Osteocyte (in vitro differentiated cells): ENCODE measurements around the gene PLCG2. TPM values are rescaled to one million over a fixed set of nuclear protein-coding genes. Genes with fewer than 3 reads are reported as not detected.

ENCODE experiments used
- DNase-seq: peaks from one replicate; pipeline ENCODE4 v3.0.0; 2021; ENCODE audit warnings: mixed read lengths; ENCODE audit not compliant: unreplicated experiment; ENCODE audit errors: extremely low spot score
- H3K27ac Mint-ChIP-seq: one replicate; pipeline ENCODE4 v1.8.0; 2021; ENCODE audit warnings: mild to moderate bottlenecking, mixed read lengths; ENCODE audit not compliant: unreplicated experiment
- H3K27me3 Mint-ChIP-seq: one replicate; pipeline ENCODE4 v1.8.0; 2021; ENCODE audit warnings: mixed read lengths; ENCODE audit not compliant: unreplicated experiment
- H3K36me3 Mint-ChIP-seq: one replicate; pipeline ENCODE4 v1.8.0; 2021; ENCODE audit warnings: mixed read lengths; ENCODE audit not compliant: unreplicated experiment
- H3K4me1 Mint-ChIP-seq: one replicate; pipeline ENCODE4 v1.8.0; 2021; ENCODE audit warnings: mixed read lengths; ENCODE audit not compliant: unreplicated experiment
- H3K4me3 Mint-ChIP-seq: one replicate; pipeline ENCODE4 v1.8.0; 2021; ENCODE audit warnings: mild to moderate bottlenecking, moderate library complexity, mixed read lengths; ENCODE audit not compliant: unreplicated experiment
- H3K9me3 Mint-ChIP-seq: one replicate; pipeline ENCODE4 v1.8.0; 2021; ENCODE audit warnings: mixed read lengths; ENCODE audit not compliant: unreplicated experiment
- total RNA-seq: library from RNA; stranded (reverse); gene quantifications from 2 replicates; pipeline ENCODE4 v1.2.1, GENCODE V29; 2021
- TF ChIP-seq, protein P1 (sequence below): fragments of 200-600 bp; sonication (generic); IDR thresholded peaks from 2 replicates; pipeline ENCODE4 v1.5.0; 2021; ENCODE audit warnings: antibody characterized with exemption, mild to moderate bottlenecking, moderate library complexity

Gene PLCG2
- total RNA-seq, 1 donor from 2014 or later: not detected

DNA sequence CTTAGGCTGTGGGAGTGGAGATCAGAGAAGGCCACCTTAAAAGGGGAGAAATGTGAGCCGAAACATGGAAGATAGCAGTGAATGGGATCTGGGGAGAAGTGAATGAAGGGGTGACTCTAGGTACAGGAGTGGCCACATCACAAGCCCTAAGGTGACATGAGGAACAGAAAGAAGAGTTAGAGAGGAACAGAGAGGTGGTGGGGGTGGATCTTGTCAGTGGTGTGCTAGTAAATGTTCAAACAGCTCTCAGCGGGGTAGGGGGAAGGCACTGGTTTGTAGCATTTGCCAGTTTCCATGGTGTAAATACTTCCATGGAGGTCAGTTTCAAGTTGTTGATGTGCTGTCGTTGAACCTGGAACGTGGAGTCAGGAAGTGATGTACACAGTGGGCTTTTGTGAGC lies 141.4 kb downstream of the PLCG2 start:
- no peak overlapping the region for H3K27ac Mint-ChIP-seq
- TF ChIP-seq, protein P1, sequence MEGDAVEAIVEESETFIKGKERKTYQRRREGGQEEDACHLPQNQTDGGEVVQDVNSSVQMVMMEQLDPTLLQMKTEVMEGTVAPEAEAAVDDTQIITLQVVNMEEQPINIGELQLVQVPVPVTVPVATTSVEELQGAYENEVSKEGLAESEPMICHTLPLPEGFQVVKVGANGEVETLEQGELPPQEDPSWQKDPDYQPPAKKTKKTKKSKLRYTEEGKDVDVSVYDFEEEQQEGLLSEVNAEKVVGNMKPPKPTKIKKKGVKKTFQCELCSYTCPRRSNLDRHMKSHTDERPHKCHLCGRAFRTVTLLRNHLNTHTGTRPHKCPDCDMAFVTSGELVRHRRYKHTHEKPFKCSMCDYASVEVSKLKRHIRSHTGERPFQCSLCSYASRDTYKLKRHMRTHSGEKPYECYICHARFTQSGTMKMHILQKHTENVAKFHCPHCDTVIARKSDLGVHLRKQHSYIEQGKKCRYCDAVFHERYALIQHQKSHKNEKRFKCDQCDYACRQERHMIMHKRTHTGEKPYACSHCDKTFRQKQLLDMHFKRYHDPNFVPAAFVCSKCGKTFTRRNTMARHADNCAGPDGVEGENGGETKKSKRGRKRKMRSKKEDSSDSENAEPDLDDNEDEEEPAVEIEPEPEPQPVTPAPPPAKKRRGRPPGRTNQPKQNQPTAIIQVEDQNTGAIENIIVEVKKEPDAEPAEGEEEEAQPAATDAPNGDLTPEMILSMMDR: no peak
- H3K9me3 Mint-ChIP-seq: no peaks in the 10 kb centered on the region
- H3K36me3 Mint-ChIP-seq: no peaks in the 10 kb centered on the region
- no peak for DNase-seq
- H3K4me1 Mint-ChIP-seq: no peaks in the 10 kb centered on the region
- H3K4me3 Mint-ChIP-seq: no peak overlapping the region
- H3K27me3 Mint-ChIP-seq: peaks cover 5% of the 10 kb centered on the region

DNA sequence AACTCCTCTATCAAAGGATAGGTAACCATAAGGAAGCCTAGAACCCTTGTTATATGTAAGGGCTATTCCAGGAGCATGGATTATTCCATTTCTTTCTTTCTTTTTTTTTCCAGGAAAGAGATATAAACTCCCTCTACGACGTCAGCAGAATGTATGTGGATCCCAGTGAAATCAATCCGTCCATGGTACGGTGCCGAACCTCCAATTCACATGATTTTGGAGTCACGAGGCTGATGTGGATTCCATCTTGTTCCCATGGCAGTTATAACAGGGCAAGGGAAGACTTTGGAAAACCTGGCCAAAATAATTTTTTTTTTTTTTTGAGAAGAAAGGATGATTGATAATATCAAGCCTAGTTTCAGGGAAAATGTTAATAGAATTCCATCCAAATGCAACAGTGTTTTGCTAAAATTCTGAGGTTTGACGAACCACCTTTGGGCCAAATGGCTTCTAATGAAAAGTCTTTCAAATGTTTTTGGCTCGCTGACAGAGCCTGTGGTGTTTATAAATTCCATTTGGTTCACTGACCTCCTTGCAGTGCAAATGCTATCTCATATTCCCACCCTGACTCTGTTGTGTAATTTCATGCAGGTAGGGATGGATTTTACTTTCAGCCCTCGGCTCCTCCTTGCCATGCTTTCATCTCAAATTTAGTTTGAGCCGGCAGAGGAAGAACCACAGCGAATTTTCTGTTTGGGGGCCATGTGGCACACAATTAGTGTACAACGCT lies 142.2 kb downstream of the PLCG2 start:
- TF ChIP-seq, protein P1: no peak
- Mint-ChIP-seq H3K4me3 (no peak overlapping the region), H3K27ac (no peak overlapping the region), H3K27me3 (peaks cover 5% of the 10 kb centered on the region), H3K9me3 (no peaks in the 10 kb centered on the region), H3K36me3 (no peaks in the 10 kb centered on the region), H3K4me1 (no peaks in the 10 kb centered on the region)
- no peak for DNase-seq

DNA sequence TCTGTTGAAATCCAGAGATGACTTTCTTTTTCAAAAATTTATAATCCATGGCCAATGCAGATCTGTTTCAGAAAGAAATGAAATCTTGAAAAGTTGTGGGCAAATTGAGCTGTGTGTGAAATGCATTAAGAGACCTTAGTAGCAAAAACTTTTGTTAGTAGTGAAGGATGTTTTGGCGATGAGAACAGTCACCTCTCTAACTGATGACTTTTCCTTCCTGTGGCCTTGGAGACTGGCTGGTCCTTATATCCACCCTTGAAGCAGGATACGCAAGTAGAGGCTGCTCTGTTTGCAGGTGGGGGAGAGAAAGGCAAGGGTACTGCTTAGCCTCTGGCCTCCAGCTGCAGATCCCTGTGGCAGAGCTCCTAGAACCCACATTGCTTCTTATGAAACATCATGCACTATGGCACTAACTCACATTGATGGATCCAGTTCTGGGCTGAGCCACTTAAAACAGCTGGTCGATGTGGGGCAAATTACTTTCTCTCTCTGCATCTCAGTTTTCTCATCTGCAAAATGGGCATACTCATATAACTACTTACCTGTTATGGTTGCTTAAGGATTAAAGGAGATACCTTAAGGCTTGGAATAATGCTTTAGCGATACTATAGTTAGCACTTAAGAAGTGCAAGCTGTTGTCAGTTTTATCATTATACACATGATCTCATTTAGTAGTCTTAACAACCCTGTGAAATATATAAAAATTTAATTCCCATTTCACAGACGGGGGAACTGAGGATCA lies 142.9 kb downstream of the PLCG2 start:
- Mint-ChIP-seq H3K27me3 (peaks cover 3% of the 10 kb centered on the region), H3K4me3 (no peak overlapping the region), H3K27ac (no peak overlapping the region), H3K4me1 (no peaks in the 10 kb centered on the region), H3K9me3 (no peaks in the 10 kb centered on the region), H3K36me3 (no peaks in the 10 kb centered on the region)
- DNase-seq: no peak
- TF ChIP-seq, protein P1: no peak

DNA sequence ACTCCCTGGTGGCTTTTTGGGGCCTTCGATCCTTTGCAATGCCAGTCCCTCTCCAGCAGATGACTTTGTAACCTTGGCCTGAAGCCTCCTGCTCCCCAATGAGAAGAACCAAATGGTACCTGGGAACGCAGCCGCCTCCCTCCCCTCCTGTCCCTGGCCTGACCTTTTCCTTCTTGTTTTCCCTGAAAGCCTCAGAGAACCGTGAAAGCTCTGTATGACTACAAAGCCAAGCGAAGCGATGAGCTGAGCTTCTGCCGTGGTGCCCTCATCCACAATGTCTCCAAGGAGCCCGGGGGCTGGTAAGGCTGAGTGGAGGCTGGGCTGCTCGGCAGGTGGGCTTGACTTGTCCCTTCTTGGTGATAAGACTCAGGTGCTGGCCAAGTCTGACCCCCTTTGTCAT lies 144.2 kb downstream of the PLCG2 start:
- H3K4me3 Mint-ChIP-seq: no peak overlapping the region
- no peaks in the 10 kb centered on the region for H3K36me3 Mint-ChIP-seq
- TF ChIP-seq, protein P1: no peak
- H3K27ac Mint-ChIP-seq: no peak overlapping the region
- H3K9me3 Mint-ChIP-seq: no peaks in the 10 kb centered on the region
- H3K27me3 Mint-ChIP-seq: peaks cover 3% of the 10 kb centered on the region
- no peak for DNase-seq
- no peaks in the 10 kb centered on the region for H3K4me1 Mint-ChIP-seq

DNA sequence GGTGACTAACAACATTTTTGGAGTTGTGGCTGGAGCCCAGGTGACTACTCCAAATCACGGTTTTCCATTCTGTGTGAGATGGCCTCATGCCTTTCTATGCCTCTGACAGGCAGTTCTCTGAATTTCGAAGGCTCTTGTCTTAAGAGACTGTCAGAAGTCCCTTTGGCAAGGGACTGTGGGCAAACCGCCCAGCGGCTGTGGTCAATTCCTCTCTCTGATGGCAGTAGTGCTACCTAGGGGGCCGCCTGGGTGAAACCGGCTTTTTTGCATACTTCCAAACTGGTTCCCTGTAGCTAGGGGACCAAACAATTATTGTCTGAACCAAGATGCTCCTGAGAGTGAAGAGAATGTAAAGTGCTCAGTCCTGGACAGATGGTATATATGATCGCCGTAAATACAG lies 145.9 kb downstream of the PLCG2 start:
- no peak for DNase-seq
- TF ChIP-seq, protein P1: no peak
- H3K27ac Mint-ChIP-seq: no peak overlapping the region
- no peaks in the 10 kb centered on the region for H3K27me3 Mint-ChIP-seq
- H3K4me1 Mint-ChIP-seq: no peaks in the 10 kb centered on the region
- no peaks in the 10 kb centered on the region for H3K9me3 Mint-ChIP-seq
- H3K36me3 Mint-ChIP-seq: no peaks in the 10 kb centered on the region
- no peak overlapping the region for H3K4me3 Mint-ChIP-seq
